ENCODE results near the gene KCNMB3. TPM values are rescaled to one million over a fixed set of nuclear protein-coding genes. Genes with fewer than 3 reads are reported as not detected.

Gene KCNMB3
- total RNA-seq, 1 donor from 2014 or later = 3.1 TPM

DNA sequence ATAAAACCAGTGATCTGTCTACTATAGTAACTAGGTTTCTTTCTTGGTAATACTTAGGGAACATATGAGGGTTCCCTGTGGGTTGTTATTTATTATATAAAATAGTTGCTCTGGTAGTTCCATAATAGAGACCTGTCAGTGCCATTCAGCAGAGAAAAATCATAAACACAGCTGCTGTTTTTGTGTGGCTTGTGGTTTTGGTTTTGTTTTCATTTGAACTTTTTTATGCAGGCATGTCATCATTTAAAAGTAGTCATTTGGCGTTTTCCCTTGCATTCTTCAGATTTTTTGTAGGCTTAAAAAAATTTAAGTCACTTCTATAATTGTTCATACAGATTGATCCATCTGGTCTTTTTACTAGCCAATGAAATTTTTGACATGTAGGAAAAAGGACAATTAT lies 54.8 kb downstream of the KCNMB3 start:
- no peak for DNase-seq (ENCODE audit: low spot score)

DNA sequence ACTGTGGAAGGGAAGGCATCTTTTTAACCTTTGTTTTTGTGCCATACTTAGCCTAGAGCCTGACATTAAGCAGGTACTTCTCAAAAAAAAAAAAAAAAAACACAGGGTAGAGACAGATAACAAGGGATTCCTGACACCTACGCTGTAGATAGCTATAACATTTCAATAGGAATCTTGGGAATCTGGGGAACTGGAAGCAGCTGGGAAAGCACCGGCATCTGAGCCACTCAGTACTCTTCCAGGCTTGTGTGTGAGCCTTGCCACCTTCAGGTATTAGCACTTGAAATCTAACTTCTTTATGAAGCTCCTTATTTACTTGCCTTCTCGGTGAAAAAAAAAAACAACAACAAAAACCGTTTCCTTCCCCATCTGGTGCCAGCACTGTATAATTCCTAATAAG lies 56.0 kb downstream of the KCNMB3 start:
- DNase-seq (ENCODE audit: low spot score) = no peak

Other genes starting within 250 kb of the KCNMB3 start
- gene ZMAT3, start 179.3 kb downstream of the KCNMB3 start, total RNA-seq = 21.8 TPM
- gene PIK3CA, start 102.8 kb downstream of the KCNMB3 start, total RNA-seq = 20.3 TPM
- 23.9 TPM for gene ZNF639, start 71.9 kb upstream of the KCNMB3 start, total RNA-seq
- 43.3 TPM for gene MFN1, start 96.6 kb upstream of the KCNMB3 start, total RNA-seq
- gene GNB4, start 200.4 kb upstream of the KCNMB3 start, total RNA-seq = 14.5 TPM